DMS 273 treated with DMSO at 0.1 percent for 48 hours (cell line): Measurements from ENCODE around the gene SLC38A10.

Experiments used
- DNase-seq: peaks from one replicate; lab custom pipeline; 2025; lab: John Stamatoyannopoulos, UW

Gene SLC38A10

DNA sequence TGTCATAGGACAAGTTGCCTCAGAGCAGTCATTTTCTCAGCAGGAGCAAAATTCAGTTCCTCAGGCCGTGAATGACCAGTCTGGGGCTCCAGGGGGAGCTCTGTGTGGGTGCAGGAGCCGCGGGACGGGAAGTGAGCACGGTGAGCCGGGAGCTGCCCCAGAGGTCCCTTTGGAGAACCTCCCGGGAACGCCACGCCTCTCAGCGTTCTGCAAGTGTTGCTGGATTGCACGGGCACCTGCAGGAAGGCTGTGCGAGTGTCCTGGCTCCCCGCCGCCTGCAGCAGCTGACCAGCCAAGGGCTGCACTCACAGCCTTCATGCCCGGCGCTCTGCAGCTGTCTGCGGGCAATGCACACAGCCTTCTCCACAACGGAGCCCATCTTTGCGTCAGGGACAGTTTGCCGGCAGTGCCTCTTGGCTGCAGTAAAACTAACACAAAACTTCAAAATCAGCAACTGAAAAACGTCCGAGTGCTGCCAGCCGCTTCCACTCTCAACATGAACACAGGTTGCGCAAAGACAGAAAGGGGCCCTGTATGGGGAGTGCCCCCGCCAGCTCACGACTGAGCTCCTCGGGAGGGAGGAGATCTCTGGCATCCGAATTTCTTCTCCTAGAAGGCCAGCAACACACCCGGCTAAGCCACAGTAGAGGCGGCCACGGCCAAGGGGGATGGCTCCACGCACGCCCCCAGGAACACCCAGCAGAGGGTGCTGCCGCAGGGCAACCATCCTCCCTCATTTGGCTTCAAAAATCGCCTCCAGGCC is 40.0 kb downstream of the SLC38A10 start:
- DNase-seq = peak; percentile 19

- no peak for DNase-seq
Observed at GRCh38 chr17:81253358-81254131, 41.6 kb downstream of the SLC38A10 start.

DNA sequence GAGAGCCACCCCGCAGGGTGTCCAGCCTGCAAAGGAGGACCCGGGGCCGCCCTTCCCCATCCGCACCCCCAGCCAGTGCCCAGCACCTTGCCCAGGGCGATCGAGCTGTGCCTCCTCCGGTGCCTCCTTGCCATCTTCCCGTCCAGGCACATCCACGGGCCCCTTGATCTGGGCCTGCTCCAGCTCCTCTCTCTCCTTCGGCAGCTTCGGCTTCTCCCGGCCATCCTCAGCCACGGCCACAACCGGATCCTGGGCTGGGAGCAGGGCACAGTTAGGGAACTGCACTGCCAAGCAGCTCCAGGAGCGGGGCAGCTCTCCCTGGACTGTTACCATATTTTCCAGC is 42.1 kb downstream of the SLC38A10 start:
- DNase-seq = no peak

DNA sequence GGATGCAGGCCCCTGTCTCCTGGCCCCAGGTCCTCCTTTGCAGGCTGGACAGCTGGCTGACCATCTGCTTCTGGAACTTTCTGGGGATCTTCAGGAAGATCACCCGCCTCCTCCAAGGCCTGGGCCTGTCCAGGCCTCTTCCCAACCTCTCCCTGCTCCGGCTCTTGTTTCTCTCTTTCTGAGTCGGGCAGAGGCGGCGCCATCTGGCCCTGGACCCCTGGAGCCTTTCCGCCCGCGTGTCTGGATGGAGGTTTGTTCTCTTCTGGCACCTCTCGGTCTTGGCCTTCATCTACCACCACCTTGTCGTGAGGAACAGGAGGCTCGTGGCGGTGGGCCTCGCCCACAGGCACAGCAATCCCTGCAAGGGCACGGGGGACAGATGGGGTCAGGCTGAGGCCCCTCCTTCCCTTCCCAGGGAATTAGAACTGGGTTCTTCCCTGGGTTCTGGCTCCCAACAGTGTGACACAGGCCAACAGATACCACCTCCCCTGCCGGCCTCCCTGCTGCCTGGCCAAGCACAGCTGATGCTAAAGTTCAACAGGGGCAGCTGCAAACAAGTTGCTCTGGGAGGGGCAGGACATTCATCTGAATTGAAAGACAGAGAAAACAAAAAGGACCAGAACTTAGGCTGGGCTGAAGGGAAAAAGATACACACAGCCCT is 42.7 kb downstream of the SLC38A10 start:
- DNase-seq = peak; percentile 84

DNA sequence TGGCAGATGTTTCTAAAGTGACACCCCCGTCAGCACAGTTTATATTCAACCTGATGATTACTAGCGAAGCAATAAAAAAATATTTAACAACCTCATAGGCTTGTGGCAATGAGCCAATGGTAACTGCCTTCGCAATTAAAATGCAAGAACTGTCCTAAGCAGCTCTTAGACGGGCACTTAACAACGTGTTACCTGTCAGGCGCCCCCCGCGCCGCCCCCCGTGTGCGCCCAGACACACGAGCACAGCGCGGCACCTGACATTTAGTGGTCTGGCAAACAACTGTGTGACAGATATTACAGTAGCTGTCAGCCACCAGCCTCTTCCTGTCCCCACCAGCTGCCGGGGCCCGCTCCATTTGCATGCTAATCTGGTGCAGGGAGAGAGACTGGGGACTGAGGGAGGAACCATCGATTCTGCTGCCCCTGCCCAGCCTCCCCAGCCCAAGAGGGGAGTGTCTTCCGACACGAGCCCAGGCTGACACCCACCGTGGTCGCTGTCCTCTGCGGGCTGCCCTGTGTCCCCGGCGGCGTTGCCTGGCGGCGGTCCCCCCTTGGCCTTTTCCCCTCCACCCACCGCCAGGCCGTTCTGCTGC is 43.3 kb downstream of the SLC38A10 start:
- peak; percentile 93 for DNase-seq

DNA sequence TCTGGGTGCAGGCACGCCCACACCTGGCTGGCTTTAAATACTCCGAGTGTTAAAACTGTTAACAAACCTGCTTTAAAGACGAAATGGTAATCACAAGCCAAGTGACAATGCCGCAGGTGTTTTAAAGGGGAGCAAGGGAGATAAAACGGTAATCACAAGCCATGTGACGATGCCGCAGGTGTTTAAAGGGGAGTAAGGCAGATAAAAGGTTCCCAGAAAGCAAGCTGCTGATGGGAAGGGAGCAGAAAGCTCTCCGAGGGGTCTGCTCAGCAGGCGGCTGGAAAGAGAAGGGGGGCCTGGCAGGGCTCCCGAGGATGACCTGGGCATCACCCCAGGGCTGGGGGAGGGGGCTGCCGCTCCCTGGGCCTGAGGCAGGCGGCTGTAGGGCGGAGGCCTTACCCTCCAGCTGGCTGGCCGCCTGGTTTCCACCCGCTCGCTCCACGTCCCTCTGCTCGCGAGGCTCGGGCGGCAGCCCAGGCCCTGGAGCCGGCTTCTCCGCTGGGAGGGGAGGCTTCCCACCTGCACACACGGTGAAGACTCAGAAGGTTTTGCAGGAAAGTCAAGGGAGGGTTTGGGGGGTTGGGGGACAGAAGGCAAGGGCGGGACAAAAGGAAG is 43.9 kb downstream of the SLC38A10 start:
- peak; percentile 93 for DNase-seq

DNA sequence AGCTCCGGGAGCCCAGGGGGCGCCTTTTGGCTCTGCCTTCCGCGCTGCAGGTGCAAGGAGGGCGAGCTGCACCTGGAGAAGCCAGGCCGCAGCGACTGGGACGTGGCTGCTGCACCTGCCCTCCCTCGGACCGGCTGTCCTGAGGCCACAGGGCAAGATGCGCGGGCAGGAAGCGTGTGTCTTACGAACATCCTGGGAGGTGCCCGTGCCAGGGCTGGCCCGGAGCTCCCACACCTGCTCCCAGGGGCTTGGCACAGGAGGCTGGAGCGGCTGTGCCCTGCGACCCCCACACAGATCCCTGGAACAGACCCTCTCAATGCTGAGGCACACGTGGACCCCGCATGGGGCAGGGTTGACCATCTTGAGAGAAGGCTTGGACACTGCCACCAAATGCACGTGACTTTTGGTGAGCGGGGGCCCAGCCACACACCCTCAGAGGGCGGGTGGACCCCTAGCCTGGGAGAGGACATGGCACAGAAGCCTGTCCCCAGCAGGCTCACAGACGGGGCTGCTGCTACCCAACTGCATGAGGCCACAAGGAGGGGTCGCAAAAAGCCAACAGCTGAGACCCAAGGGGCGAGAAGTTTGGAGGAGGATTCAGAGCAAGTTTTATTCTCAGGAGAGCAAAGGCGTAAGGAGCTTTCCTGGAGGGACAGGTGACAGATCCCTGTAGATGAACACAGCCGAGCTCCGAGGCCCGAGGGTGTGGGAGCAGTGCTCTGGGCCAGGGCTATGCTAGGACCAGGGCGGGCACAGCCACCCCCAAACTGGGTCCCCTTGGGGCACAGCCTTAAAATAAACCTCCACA is 44.6 kb downstream of the SLC38A10 start:
- DNase-seq = no peak

DNA sequence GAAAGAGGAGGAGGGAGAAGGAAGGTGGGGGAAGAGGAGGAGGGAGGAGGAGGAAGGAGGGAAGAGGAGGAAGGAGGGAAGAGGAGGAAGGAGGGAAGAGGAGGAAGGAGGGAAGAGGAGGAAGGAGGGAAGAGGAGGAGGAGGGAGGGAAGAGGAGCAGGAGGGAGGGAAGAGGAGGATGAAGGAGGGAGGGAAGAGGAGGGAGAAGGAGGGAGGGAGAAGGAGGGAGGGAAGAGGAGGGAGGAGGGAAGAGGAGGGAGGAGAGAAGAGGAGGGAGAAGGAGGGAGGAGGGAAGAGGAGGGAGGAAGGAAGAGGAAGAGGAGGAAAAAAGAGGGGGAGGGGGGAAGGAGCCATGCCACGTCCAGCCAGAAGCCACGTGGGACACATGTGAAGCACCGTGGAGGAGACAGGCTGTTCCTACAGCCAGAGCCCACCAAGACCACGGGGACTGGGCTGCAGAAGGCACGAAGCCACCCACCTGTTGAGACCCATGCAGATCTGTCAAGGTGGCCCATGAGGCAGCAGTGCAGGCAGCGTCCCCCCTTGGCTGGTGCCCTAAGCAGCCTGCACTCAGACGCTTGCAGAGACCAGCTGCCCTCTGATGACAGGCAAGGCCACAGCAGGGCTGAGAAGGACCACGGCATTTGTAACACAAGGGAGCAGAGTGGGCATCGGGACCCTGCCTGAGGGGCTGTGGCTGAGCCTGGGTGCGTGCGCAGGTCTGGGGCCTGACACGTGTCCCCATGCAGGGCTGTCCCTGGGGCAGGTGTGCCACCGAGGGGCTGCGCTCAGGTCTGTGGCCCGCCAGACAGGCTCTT is 45.7 kb downstream of the SLC38A10 start:
- DNase-seq = no peak

DNA sequence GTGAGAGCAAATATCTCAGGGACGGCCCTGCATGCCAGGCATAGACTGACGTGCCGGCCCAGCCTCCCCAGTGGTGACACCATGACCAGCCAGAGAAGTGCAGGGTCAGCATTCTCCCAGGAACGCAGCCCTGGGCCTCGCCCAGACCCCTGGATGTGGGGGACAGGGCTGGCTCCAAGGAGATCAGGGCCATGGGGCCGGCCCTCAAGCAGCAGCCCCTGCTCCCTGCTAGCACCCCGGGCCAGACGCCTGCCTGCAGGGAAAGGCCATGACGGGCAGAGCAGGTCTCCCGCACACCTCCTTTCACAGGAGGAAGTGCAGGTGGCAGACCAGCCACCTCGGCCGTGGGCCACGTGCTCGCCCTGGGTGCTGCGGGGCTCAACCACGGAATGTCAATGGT is 46.5 kb downstream of the SLC38A10 start:
- no peak for DNase-seq

- DNase-seq = no peak
Observed at GRCh38 chr17:81247339-81247990, 47.6 kb downstream of the SLC38A10 start.

DNA sequence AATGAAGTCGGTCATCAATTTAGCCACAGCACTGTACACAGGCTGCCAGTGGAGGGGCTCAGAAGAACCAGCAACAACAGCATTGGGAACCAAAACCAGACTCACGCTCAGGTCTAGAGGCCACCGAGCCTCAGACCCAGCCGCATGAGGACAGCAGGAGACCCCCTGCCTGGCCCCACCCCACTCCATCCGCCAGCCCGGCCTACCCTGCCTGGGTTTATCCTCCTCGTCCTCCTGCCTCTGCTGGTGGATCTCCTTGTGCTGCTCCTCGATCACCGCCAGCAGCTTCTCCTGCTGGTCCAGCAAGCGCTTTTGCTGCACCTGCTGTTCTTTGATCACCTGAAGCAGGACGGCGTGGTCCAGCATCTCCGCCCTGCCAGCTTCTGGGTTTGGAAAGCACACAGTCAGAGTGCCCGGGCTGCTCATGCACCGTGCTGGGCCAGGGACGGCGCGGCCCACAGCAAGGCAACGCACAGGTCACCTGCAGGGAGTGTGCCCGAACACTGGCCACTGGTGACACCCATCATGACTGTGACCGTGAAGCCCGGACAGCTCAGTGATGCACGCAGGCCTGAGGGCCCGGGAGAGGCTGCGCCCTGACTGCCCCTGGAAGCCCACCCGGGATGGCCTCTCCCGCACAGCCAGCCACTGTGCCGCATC is 48.3 kb downstream of the SLC38A10 start:
- no peak for DNase-seq

GRCh38 chr17:81246343-81246670 is 48.8 kb downstream of the SLC38A10 start:
- DNase-seq = no peak

GRCh38 chr17:81245665-81246342 is 49.3 kb downstream of the SLC38A10 start:
- DNase-seq = no peak

GRCh38 chr17:81245024-81245664 is 50.0 kb downstream of the SLC38A10 start:
- DNase-seq = no peak

DNA sequence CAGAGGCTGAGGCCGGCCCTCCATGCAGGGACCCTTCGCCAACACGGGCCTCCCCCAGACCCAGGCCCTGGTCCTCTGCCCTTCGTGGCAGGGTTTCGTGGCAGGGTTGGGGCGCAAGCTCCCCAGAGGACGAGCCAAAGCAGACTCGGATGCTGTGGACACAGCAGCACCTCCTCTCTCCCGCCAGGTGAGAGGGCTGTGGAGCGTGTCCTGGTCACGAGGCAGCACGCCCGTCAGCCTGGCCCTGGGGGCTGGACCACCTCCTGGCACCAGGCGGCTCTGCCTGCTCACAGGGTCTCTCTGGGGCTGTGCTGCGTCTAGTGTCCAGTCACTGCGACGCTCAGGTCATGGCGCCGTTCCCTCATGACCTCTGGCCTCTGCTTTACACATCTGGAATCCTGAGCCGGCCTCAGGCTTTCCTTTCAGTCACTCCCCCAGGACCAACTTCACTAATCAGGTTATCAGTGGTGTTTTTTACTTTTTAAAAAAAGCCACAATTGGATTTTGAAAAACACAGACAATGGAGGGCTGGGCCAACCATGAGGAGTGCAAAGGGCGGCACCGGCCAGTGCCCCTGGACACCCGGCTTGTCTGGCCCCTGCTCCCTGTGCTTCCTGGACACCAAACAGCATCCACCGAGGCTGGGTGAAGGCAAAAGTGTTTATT is 50.6 kb downstream of the SLC38A10 start:
- DNase-seq = no peak

GRCh38 chr17:81243333-81243664 is 51.8 kb downstream of the SLC38A10 start:
- DNase-seq = no peak

DNA sequence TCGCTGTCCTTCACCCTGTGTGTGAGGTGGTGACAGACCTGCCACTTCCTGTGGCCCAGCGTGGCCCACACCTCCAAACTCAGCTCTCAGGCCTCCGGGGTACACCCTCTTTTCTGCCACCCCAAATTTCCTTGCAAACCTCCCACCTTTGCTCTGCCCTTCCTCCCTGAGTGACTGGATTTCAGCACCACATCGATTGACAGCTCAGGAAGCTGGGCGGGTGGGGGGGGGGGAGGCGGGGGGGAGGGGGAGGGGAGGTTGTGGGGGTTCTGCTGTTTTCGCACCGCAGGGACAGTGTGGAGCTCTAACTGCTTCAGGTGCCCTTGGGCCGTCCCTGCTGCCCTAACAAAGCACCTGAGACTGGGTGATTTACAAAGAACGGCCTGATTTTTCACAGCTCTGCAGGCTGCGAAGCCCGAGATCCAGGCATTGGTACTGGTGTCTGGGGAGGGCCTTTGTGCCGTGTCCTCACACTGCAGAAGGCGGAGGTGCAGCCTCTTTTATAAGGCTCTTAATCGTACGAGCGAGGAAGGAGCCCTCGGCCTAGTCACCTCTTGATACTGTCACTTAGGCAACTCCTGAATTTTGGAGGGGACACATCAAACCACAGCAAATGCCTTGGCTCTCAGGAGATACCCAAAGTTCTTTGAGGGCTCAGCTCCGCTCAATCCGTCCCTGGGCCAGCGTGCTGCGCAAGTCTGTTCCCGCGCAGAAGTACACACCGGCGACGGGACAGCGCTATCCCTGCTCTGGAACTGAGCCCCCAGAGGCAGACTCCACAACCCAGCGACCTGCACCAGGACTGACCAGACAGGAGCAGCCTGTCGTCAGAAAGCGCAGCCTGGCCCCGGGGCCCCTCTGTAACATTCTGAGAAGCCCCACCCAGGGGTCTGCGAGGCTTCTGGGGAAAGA is 52.4 kb downstream of the SLC38A10 start:
- DNase-seq = no peak
